ENCODE measurements around the gene ABHD16B.
A peak's percentile ranks its signal among the peaks of the same experiment; 100 is the strongest.
"Not testable (repeated sequence)": the region's sequence is repeated elsewhere in the genome, so short reads cannot be mapped to it uniquely, and the experiment has no call there.

The ABHD16B gene

GRCh38 chr20:63846128-63846771 is 15.0 kb upstream of the ABHD16B start:
- H3K9me3 ChIP-seq (ENCODE audit: control insufficient read depth in 2 of 2, low read length in 2 of 2), result no peaks in the 10 kb centered on the region
- H3K36me3 ChIP-seq (ENCODE audit: control insufficient read depth in 2 of 2, insufficient read depth in 2 of 2, low read length in 2 of 2), result no peaks in the 10 kb centered on the region
- peaks cover 4 to 7% of the 10 kb centered on the region in 2 donors for H3K4me1 ChIP-seq (ENCODE audit: control insufficient read depth in 2 of 2, insufficient read depth in 2 of 2, low read length in 2 of 2)
- peak overlapping the region in 1 of 2 donors; percentile 51 for H3K9ac ChIP-seq (ENCODE audit: low read depth in 1 of 2, low read length in 2 of 2)
- peaks cover 21 to 29% of the 10 kb centered on the region in 2 donors for H3K27me3 ChIP-seq (ENCODE audit: control insufficient read depth in 2 of 2, insufficient read depth in 2 of 2, low read length in 2 of 2)
- H3K27ac ChIP-seq (ENCODE audit: low read depth in 2 of 2, low read length in 2 of 2), result peak overlapping the region in 1 of 2 donors; percentile 16
- H3K4me3 ChIP-seq (ENCODE audit: low read length in 2 of 2), result no peak overlapping the region

GRCh38 chr20:63846888-63847236 is 14.4 kb upstream of the ABHD16B start:
- H3K27ac ChIP-seq (ENCODE audit: low read depth in 2 of 2, low read length in 2 of 2), result peak overlapping the region in 1 of 2 donors; percentile 2
- peaks cover 4 to 7% of the 10 kb centered on the region in 2 donors for H3K4me1 ChIP-seq (ENCODE audit: control insufficient read depth in 2 of 2, insufficient read depth in 2 of 2, low read length in 2 of 2)
- no peak overlapping the region for H3K9ac ChIP-seq (ENCODE audit: low read depth in 1 of 2, low read length in 2 of 2)
- H3K4me3 ChIP-seq (ENCODE audit: low read length in 2 of 2), result no peak overlapping the region
- H3K27me3 ChIP-seq (ENCODE audit: control insufficient read depth in 2 of 2, insufficient read depth in 2 of 2, low read length in 2 of 2), result peaks cover 21 to 29% of the 10 kb centered on the region in 2 donors
- H3K9me3 ChIP-seq (ENCODE audit: control insufficient read depth in 2 of 2, low read length in 2 of 2), result no peaks in the 10 kb centered on the region
- H3K36me3 ChIP-seq (ENCODE audit: control insufficient read depth in 2 of 2, insufficient read depth in 2 of 2, low read length in 2 of 2), result no peaks in the 10 kb centered on the region

- H3K9me3 ChIP-seq (ENCODE audit: control insufficient read depth in 2 of 2, low read length in 2 of 2), result no peaks in the 10 kb centered on the region
- no peak overlapping the region for H3K27ac ChIP-seq (ENCODE audit: low read depth in 2 of 2, low read length in 2 of 2)
- H3K9ac ChIP-seq (ENCODE audit: low read depth in 1 of 2, low read length in 2 of 2), result no peak overlapping the region
- H3K4me3 ChIP-seq (ENCODE audit: low read length in 2 of 2), result no peak overlapping the region
- no peaks in the 10 kb centered on the region for H3K36me3 ChIP-seq (ENCODE audit: control insufficient read depth in 2 of 2, insufficient read depth in 2 of 2, low read length in 2 of 2)
- H3K4me1 ChIP-seq (ENCODE audit: control insufficient read depth in 2 of 2, insufficient read depth in 2 of 2, low read length in 2 of 2), result peaks cover 4 to 7% of the 10 kb centered on the region in 2 donors
- peaks cover 21 to 29% of the 10 kb centered on the region in 2 donors for H3K27me3 ChIP-seq (ENCODE audit: control insufficient read depth in 2 of 2, insufficient read depth in 2 of 2, low read length in 2 of 2)
These were observed 13.9 kb upstream of the ABHD16B start for GRCh38 chr20:63847237-63848002.

GRCh38 chr20:63848003-63848911 is 13.0 kb upstream of the ABHD16B start:
- H3K36me3 ChIP-seq (ENCODE audit: control insufficient read depth in 2 of 2, insufficient read depth in 2 of 2, low read length in 2 of 2), result no peaks in the 10 kb centered on the region
- H3K9me3 ChIP-seq (ENCODE audit: control insufficient read depth in 2 of 2, low read length in 2 of 2), result no peaks in the 10 kb centered on the region
- H3K27me3 ChIP-seq (ENCODE audit: control insufficient read depth in 2 of 2, insufficient read depth in 2 of 2, low read length in 2 of 2), result peaks cover 18 to 28% of the 10 kb centered on the region in 2 donors
- H3K4me1 ChIP-seq (ENCODE audit: control insufficient read depth in 2 of 2, insufficient read depth in 2 of 2, low read length in 2 of 2), result peaks cover 4 to 7% of the 10 kb centered on the region in 2 donors
- H3K9ac ChIP-seq (ENCODE audit: low read depth in 1 of 2, low read length in 2 of 2), result no peak overlapping the region
- no peak overlapping the region for H3K27ac ChIP-seq (ENCODE audit: low read depth in 2 of 2, low read length in 2 of 2)
- H3K4me3 ChIP-seq (ENCODE audit: low read length in 2 of 2), result no peak overlapping the region

GRCh38 chr20:63850689-63851547 is 10.4 kb upstream of the ABHD16B start:
- no peak overlapping the region for H3K4me3 ChIP-seq (ENCODE audit: low read length in 2 of 2)
- no peaks in the 10 kb centered on the region for H3K9me3 ChIP-seq (ENCODE audit: control insufficient read depth in 2 of 2, low read length in 2 of 2)
- no peaks in the 10 kb centered on the region for H3K36me3 ChIP-seq (ENCODE audit: control insufficient read depth in 2 of 2, insufficient read depth in 2 of 2, low read length in 2 of 2)
- peaks cover 15% of the 10 kb centered on the region in 2 donors for H3K4me1 ChIP-seq (ENCODE audit: control insufficient read depth in 2 of 2, insufficient read depth in 2 of 2, low read length in 2 of 2)
- H3K9ac ChIP-seq (ENCODE audit: low read depth in 1 of 2, low read length in 2 of 2), result no peak overlapping the region
- H3K27ac ChIP-seq (ENCODE audit: low read depth in 2 of 2, low read length in 2 of 2), result peak overlapping the region in 1 of 2 donors; percentile 11
- peaks cover 14 to 16% of the 10 kb centered on the region in 2 donors for H3K27me3 ChIP-seq (ENCODE audit: control insufficient read depth in 2 of 2, insufficient read depth in 2 of 2, low read length in 2 of 2)

GRCh38 chr20:63851548-63851943 is 9.8 kb upstream of the ABHD16B start:
- H3K4me1 ChIP-seq (ENCODE audit: control insufficient read depth in 2 of 2, insufficient read depth in 2 of 2, low read length in 2 of 2), result peaks cover 13 to 15% of the 10 kb centered on the region in 2 donors
- not testable (repeated sequence) for H3K9ac ChIP-seq (ENCODE audit: low read depth in 1 of 2, low read length in 2 of 2); H3K36me3 ChIP-seq (ENCODE audit: control insufficient read depth in 2 of 2, insufficient read depth in 2 of 2, low read length in 2 of 2); H3K4me3 ChIP-seq (ENCODE audit: low read length in 2 of 2); H3K9me3 ChIP-seq (ENCODE audit: control insufficient read depth in 2 of 2, low read length in 2 of 2)
- peaks cover 13 to 16% of the 10 kb centered on the region in 2 donors for H3K27me3 ChIP-seq (ENCODE audit: control insufficient read depth in 2 of 2, insufficient read depth in 2 of 2, low read length in 2 of 2)
- H3K27ac ChIP-seq (ENCODE audit: low read depth in 2 of 2, low read length in 2 of 2), result peak overlapping the region in 1 of 2 donors; percentile 11

- not testable (repeated sequence) for H3K9ac ChIP-seq (ENCODE audit: low read depth in 1 of 2, low read length in 2 of 2); H3K4me3 ChIP-seq (ENCODE audit: low read length in 2 of 2); H3K9me3 ChIP-seq (ENCODE audit: control insufficient read depth in 2 of 2, low read length in 2 of 2); H3K36me3 ChIP-seq (ENCODE audit: control insufficient read depth in 2 of 2, insufficient read depth in 2 of 2, low read length in 2 of 2)
- Histone ChIP-seq H3K4me1 (ENCODE audit: control insufficient read depth in 2 of 2, insufficient read depth in 2 of 2, low read length in 2 of 2) (peaks cover 20 to 22% of the 10 kb centered on the region in 2 donors), H3K27me3 (ENCODE audit: control insufficient read depth in 2 of 2, insufficient read depth in 2 of 2, low read length in 2 of 2) (peaks cover 10 to 21% of the 10 kb centered on the region in 2 donors), H3K27ac (ENCODE audit: low read depth in 2 of 2, low read length in 2 of 2) (peak overlapping the region in 1 of 2 donors; percentile 65)
These were observed 7.6 kb upstream of the ABHD16B start for GRCh38 chr20:63853733-63854068.

GRCh38 chr20:63854069-63854765 is 7.1 kb upstream of the ABHD16B start:
- H3K27ac ChIP-seq (ENCODE audit: low read depth in 2 of 2, low read length in 2 of 2), result peak overlapping the region; percentile 56 to 65
- no peaks in the 10 kb centered on the region for H3K9me3 ChIP-seq (ENCODE audit: control insufficient read depth in 2 of 2, low read length in 2 of 2)
- peaks cover 21 to 23% of the 10 kb centered on the region in 2 donors for H3K4me1 ChIP-seq (ENCODE audit: control insufficient read depth in 2 of 2, insufficient read depth in 2 of 2, low read length in 2 of 2)
- no peaks in the 10 kb centered on the region for H3K36me3 ChIP-seq (ENCODE audit: control insufficient read depth in 2 of 2, insufficient read depth in 2 of 2, low read length in 2 of 2)
- peak overlapping the region in 1 of 2 donors; percentile 56 for H3K9ac ChIP-seq (ENCODE audit: low read depth in 1 of 2, low read length in 2 of 2)
- H3K4me3 ChIP-seq (ENCODE audit: low read length in 2 of 2), result no peak overlapping the region
- peaks cover 10 to 21% of the 10 kb centered on the region in 2 donors for H3K27me3 ChIP-seq (ENCODE audit: control insufficient read depth in 2 of 2, insufficient read depth in 2 of 2, low read length in 2 of 2)
